Memory B cell (primary cell): ENCODE measurements around the gene HOXA4.
A peak's percentile ranks its signal among the peaks of the same experiment; 100 is the strongest.

ENCODE experiments used
- ATAC-seq: fragments of 150-1000 bp; cut with Tn5 transposase; 2 replicates; pipeline ENCODE4 v1.10.0; 2021; ENCODE audit warnings: low read depth, mild to moderate bottlenecking, moderate library complexity
- DNase-seq, 2 donors: peaks; one replicate each; pipeline ENCODE4 v3.0.0; 2022; ENCODE audit warnings: low spot score in 2 of 2
- H3K27ac Mint-ChIP-seq: one replicate; pipeline ENCODE4 v1.8.0; 2022; ENCODE audit warnings: mild to moderate bottlenecking, moderate library complexity, mixed read lengths
- H3K27me3 Mint-ChIP-seq: one replicate; pipeline ENCODE4 v1.8.0; 2022; ENCODE audit warnings: mixed read lengths
- H3K36me3 Mint-ChIP-seq: one replicate; pipeline ENCODE4 v1.8.0; 2022; ENCODE audit warnings: mild to moderate bottlenecking, mixed read lengths
- H3K4me1 Mint-ChIP-seq: one replicate; pipeline ENCODE4 v1.8.0; 2022; ENCODE audit warnings: mixed read lengths
- H3K4me3 Mint-ChIP-seq: one replicate; pipeline ENCODE4 v1.8.0; 2022; ENCODE audit warnings: mild to moderate bottlenecking, moderate library complexity, mixed read lengths
- H3K9me3 Mint-ChIP-seq: one replicate; pipeline ENCODE4 v1.8.0; 2022; ENCODE audit warnings: mixed read lengths

HOXA4 gene

GRCh38 chr7:27148756-27149641, 18.4 kb upstream of the HOXA4 start:
- Mint-ChIP-seq H3K36me3 (no peaks in the 10 kb centered on the region), H3K4me1 (peaks cover 27% of the 10 kb centered on the region), H3K4me3 (no peak overlapping the region), H3K27me3 (peaks cover 27% of the 10 kb centered on the region), H3K27ac (no peak overlapping the region), H3K9me3 (no peaks in the 10 kb centered on the region)
- DNase-seq (no peak), ATAC-seq (no peak)

- no peak for ATAC-seq
- H3K27me3 Mint-ChIP-seq: peaks cover 19% of the 10 kb centered on the region
- no peaks in the 10 kb centered on the region for H3K36me3 Mint-ChIP-seq
- DNase-seq: peak in 1 of 2 donors; percentile 39
- H3K4me3 Mint-ChIP-seq: peak overlapping the region; percentile 66
- peaks cover 27% of the 10 kb centered on the region for H3K4me1 Mint-ChIP-seq
- no peaks in the 10 kb centered on the region for H3K9me3 Mint-ChIP-seq
- no peak overlapping the region for H3K27ac Mint-ChIP-seq
Observed at GRCh38 chr7:27148031-27148755, 17.6 kb upstream of the HOXA4 start.

GRCh38 chr7:27147199-27148030, 16.9 kb upstream of the HOXA4 start, which contains the start of gene HOXA6:
HOXA6 (minus strand) TSS chr7:27147774; CDS start chr7:27147749, 25 bp downstream.
- Mint-ChIP-seq H3K9me3 (no peaks in the 10 kb centered on the region), H3K27ac (no peak within 1 kb of the TSS), H3K27me3 (peaks cover 21% of the 10 kb centered on the region), H3K36me3 (no peaks in the 10 kb centered on the region), H3K4me1 (peaks cover 29% of the 10 kb centered on the region), H3K4me3 (peak within 1 kb of the TSS; percentile 66)
- no peak for ATAC-seq
- DNase-seq: peak in 1 of 2 donors; percentile 29

- Mint-ChIP-seq H3K4me3 (no peak overlapping the region), H3K27ac (no peak overlapping the region), H3K27me3 (peaks cover 17% of the 10 kb centered on the region), H3K36me3 (no peaks in the 10 kb centered on the region), H3K4me1 (peaks cover 26% of the 10 kb centered on the region), H3K9me3 (no peaks in the 10 kb centered on the region)
- ATAC-seq (no peak), DNase-seq (no peak)
Observed at GRCh38 chr7:27146491-27147198, 16.1 kb upstream of the HOXA4 start.

GRCh38 chr7:27145914-27146412, 15.4 kb upstream of the HOXA4 start:
- H3K4me3 Mint-ChIP-seq: no peak overlapping the region
- peaks cover 19% of the 10 kb centered on the region for H3K4me1 Mint-ChIP-seq
- no peaks in the 10 kb centered on the region for H3K9me3 Mint-ChIP-seq
- H3K36me3 Mint-ChIP-seq: no peaks in the 10 kb centered on the region
- no peak overlapping the region for H3K27ac Mint-ChIP-seq
- H3K27me3 Mint-ChIP-seq: peaks cover 16% of the 10 kb centered on the region
- DNase-seq (no peak), ATAC-seq (no peak)

- Mint-ChIP-seq H3K36me3 (no peaks in the 10 kb centered on the region), H3K27ac (no peak overlapping the region), H3K4me3 (no peak overlapping the region), H3K27me3 (peaks cover 16% of the 10 kb centered on the region), H3K9me3 (no peaks in the 10 kb centered on the region), H3K4me1 (peaks cover 15% of the 10 kb centered on the region)
- no peak for DNase-seq
- no peak for ATAC-seq
Observed at GRCh38 chr7:27145165-27145913, 14.8 kb upstream of the HOXA4 start.

- Mint-ChIP-seq H3K27ac (no peak overlapping the region), H3K36me3 (no peaks in the 10 kb centered on the region), H3K4me3 (no peak overlapping the region), H3K9me3 (no peaks in the 10 kb centered on the region), H3K4me1 (peaks cover 13% of the 10 kb centered on the region), H3K27me3 (peaks cover 16% of the 10 kb centered on the region)
- no peak for DNase-seq
- no peak for ATAC-seq
Observed at GRCh38 chr7:27144781-27145164, 14.2 kb upstream of the HOXA4 start.

- DNase-seq (no peak), ATAC-seq (no peak)
- Mint-ChIP-seq H3K27me3 (peaks cover 16% of the 10 kb centered on the region), H3K36me3 (no peaks in the 10 kb centered on the region), H3K9me3 (no peaks in the 10 kb centered on the region), H3K4me1 (peaks cover 13% of the 10 kb centered on the region), H3K27ac (no peak overlapping the region), H3K4me3 (no peak overlapping the region)
Observed at GRCh38 chr7:27143950-27144780, 13.6 kb upstream of the HOXA4 start.

GRCh38 chr7:27143023-27143949, 12.7 kb upstream of the HOXA4 start, which contains the start of gene HOXA5:
HOXA5 (minus strand) TSS chr7:27143681; CDS start chr7:27143607, 74 bp downstream.
- DNase-seq: peak in 1 of 2 donors; percentile 49
- H3K9me3 Mint-ChIP-seq: no peaks in the 10 kb centered on the region
- H3K27ac Mint-ChIP-seq: no peak within 1 kb of the TSS
- peaks cover 16% of the 10 kb centered on the region for H3K27me3 Mint-ChIP-seq
- peak within 1 kb of the TSS; percentile 46 for H3K4me3 Mint-ChIP-seq
- peak; percentile 45 for ATAC-seq
- H3K4me1 Mint-ChIP-seq: peaks cover 11% of the 10 kb centered on the region
- no peaks in the 10 kb centered on the region for H3K36me3 Mint-ChIP-seq

- ATAC-seq: no peak
Observed at GRCh38 chr7:27142580-27143022, 12.0 kb upstream of the HOXA4 start.

GRCh38 chr7:27141923-27142579, 11.5 kb upstream of the HOXA4 start:
- no peak overlapping the region for H3K4me3 Mint-ChIP-seq
- no peaks in the 10 kb centered on the region for H3K36me3 Mint-ChIP-seq
- peaks cover 4% of the 10 kb centered on the region for H3K4me1 Mint-ChIP-seq
- H3K9me3 Mint-ChIP-seq: no peaks in the 10 kb centered on the region
- H3K27ac Mint-ChIP-seq: no peak overlapping the region
- ATAC-seq (no peak), DNase-seq (no peak)
- peaks cover 14% of the 10 kb centered on the region for H3K27me3 Mint-ChIP-seq

More at GRCh38 chr7:27142580-27143022, 12.0 kb upstream of the HOXA4 start:
- no peak for DNase-seq
- Mint-ChIP-seq H3K27me3 (peaks cover 16% of the 10 kb centered on the region), H3K36me3 (no peaks in the 10 kb centered on the region), H3K9me3 (no peaks in the 10 kb centered on the region), H3K4me3 (peak overlapping the region; percentile 40), H3K27ac (no peak overlapping the region), H3K4me1 (peaks cover 8% of the 10 kb centered on the region)
